ENCODE results near the gene GPC3. TPM values are rescaled to one million over a fixed set of nuclear protein-coding genes. Genes with fewer than 3 reads are reported as not detected.

Gene GPC3
- total RNA-seq, 3 donors from 2014 or later (not counting 1 experiment from before 2014, with no cell fraction given): not detected

DNA sequence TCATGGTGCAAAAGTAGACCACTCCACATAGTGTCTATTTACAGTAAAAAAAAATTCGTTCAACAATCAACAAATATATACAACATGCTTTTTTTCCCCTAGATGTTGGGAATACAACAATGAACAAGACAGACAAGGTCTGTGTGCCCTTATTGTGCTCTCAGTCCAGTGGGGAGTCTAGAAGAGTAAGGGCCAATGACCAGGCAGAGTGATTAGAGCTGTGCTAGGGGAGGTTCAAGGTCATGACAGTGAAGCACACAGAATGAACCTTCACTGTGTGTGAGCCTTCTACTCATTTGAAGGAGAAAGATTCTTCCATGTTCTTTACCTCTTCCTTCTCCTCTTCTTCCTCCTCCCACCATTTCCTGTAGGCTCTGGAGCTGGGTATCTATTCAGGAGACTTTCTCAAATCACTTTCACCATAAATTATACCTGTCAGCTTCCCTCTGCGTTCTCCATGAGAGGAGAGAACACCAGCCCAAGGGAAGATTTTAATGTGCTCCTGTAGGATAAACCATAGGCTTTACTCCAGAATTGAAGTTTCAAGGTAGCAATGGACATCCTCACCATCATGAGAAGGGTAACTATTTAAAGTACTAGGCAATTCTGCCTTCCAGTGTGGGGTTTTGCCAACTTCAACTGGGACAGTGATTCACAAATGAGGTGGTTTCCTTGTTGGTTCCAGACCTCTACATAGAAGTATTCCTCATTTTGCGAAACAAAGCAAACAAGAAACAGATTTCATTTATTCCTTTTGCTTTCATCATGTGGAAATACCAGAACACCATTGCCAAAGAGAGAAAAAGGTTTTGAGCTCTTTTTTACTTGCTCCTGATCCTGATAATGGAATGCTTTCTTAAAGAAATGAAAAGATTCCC lies 323.2 kb downstream of the GPC3 start:
- peaks cover 0 to 36% of the 10 kb centered on the region in 2 donors for H3K27me3 Mint-ChIP-seq (ENCODE audit: low read depth in 2 of 2)
- 83% methylated on average over 1 of the region's 3 CpGs for WGBS (ENCODE audit: insufficient coverage)
- no peak for TF ChIP-seq CTCF (IDR thresholded peaks at IDR 0.05)
- no peak overlapping the region for H3K27ac Mint-ChIP-seq
- H3K9me3 ChIP-seq (ENCODE audit: control insufficient read depth, insufficient read depth, low read length): no peaks in the 10 kb centered on the region
- intact Hi-C loops (cut with micrococcal nuclease): no loop called here
- no peak overlapping the region for H3K4me3 ChIP-seq (ENCODE audit: low read length)
- ATAC-seq (no peak), DNase-seq (no peak)
- H3K27me3 ChIP-seq (ENCODE audit: control insufficient read depth, insufficient read depth, low read length): no peaks in the 10 kb centered on the region
- no peak overlapping the region for H3K4me3 Mint-ChIP-seq
- H3K36me3 Mint-ChIP-seq: no peaks in the 10 kb centered on the region
- no peaks in the 10 kb centered on the region for H3K9me3 Mint-ChIP-seq
- no peak overlapping the region for H3K27ac ChIP-seq (ENCODE audit: low read length)
- no peaks in the 10 kb centered on the region for H3K4me1 ChIP-seq (ENCODE audit: control insufficient read depth, insufficient read depth, low read length)
- H3K4me1 Mint-ChIP-seq: no peaks in the 10 kb centered on the region
- no peaks in the 10 kb centered on the region for H3K36me3 ChIP-seq (ENCODE audit: control insufficient read depth, insufficient read depth, low read length)

GRCh38 chrX:133660281-133660680 lies 325.1 kb downstream of the GPC3 start:
- Mint-ChIP-seq H3K4me1 (no peaks in the 10 kb centered on the region), H3K27ac (no peak overlapping the region), H3K36me3 (no peaks in the 10 kb centered on the region), H3K27me3 (ENCODE audit: low read depth in 2 of 2) (peaks cover 0 to 35% of the 10 kb centered on the region in 2 donors), H3K9me3 (no peaks in the 10 kb centered on the region), H3K4me3 (no peak overlapping the region)
- no peaks in the 10 kb centered on the region for H3K27me3 ChIP-seq (ENCODE audit: control insufficient read depth, insufficient read depth, low read length)
- no peak overlapping the region for H3K4me3 ChIP-seq (ENCODE audit: low read length)
- no peaks in the 10 kb centered on the region for H3K4me1 ChIP-seq (ENCODE audit: control insufficient read depth, insufficient read depth, low read length)
- no peaks in the 10 kb centered on the region for H3K9me3 ChIP-seq (ENCODE audit: control insufficient read depth, insufficient read depth, low read length)
- ATAC-seq (no peak), DNase-seq (no peak)
- no peaks in the 10 kb centered on the region for H3K36me3 ChIP-seq (ENCODE audit: control insufficient read depth, insufficient read depth, low read length)
- intact Hi-C loops (cut with micrococcal nuclease): no loop called here
- no peak for TF ChIP-seq CTCF (IDR thresholded peaks at IDR 0.05)
- no peak overlapping the region for H3K27ac ChIP-seq (ENCODE audit: low read length)

GRCh38 chrX:133658293-133658911 lies 327.0 kb downstream of the GPC3 start:
- DNase-seq: no peak
- Histone ChIP-seq H3K4me1 (ENCODE audit: control insufficient read depth, insufficient read depth, low read length) (no peaks in the 10 kb centered on the region), H3K36me3 (ENCODE audit: control insufficient read depth, insufficient read depth, low read length) (no peaks in the 10 kb centered on the region), H3K9me3 (ENCODE audit: control insufficient read depth, insufficient read depth, low read length) (no peaks in the 10 kb centered on the region), H3K27ac (ENCODE audit: low read length) (no peak overlapping the region), H3K4me3 (ENCODE audit: low read length) (no peak overlapping the region), H3K27me3 (ENCODE audit: control insufficient read depth, insufficient read depth, low read length) (no peaks in the 10 kb centered on the region)
- Mint-ChIP-seq H3K4me3 (no peak overlapping the region), H3K27ac (no peak overlapping the region), H3K4me1 (no peaks in the 10 kb centered on the region), H3K9me3 (no peaks in the 10 kb centered on the region), H3K27me3 (ENCODE audit: low read depth in 2 of 2) (peaks cover 0 to 35% of the 10 kb centered on the region in 2 donors), H3K36me3 (no peaks in the 10 kb centered on the region)
- no peak for ATAC-seq
- WGBS (ENCODE audit: insufficient coverage): no CpG with 5 or more reads among the region's 3 CpGs
- no peak for TF ChIP-seq CTCF (IDR thresholded peaks at IDR 0.05)
- intact Hi-C loops (cut with micrococcal nuclease): no loop called here

Data from natural killer cell (primary cell).